SK-N-SH (cell line): ENCODE measurements around the gene STRBP. TPM values are rescaled to one million over a fixed set of nuclear protein-coding genes. Genes with fewer than 3 reads are reported as not detected.
A peak's percentile ranks its signal among the peaks of the same experiment; 100 is the strongest.

Experiments used
- CTCF ChIA-PET: fragments of 300-600, 350-600 bp; formaldehyde crosslinking; extraction: SDS; loops from one replicate; lab custom pipeline; 2021; lab: Yijun Ruan, JAX
- POLR2A ChIA-PET: fragments of 350-600 bp; sonication (Branson Sonifier 250); formaldehyde crosslinking; extraction: SDS; loops from one replicate; lab custom pipeline; 2020; ENCODE audit warnings: antibody characterized with exemption, inconsistent platforms; lab: Yijun Ruan, JAX
- DNase-seq: peaks from one replicate; pipeline ENCODE4 v3.0.0; 2012
- H2AFZ ChIP-seq: fragments of 200-600 bp; sonication (generic); 2 replicates; pipeline ENCODE4 v1.8.1; 2016; ENCODE audit warnings: antibody characterized with exemption, mild to moderate bottlenecking, low read depth
- H3F3A ChIP-seq: fragments of 200-600 bp; sonication (generic); replicated peaks from 2 replicates; pipeline ENCODE3; 2016; ENCODE audit warnings: antibody characterized with exemption, mild to moderate bottlenecking; ENCODE audit not compliant: insufficient read depth
- H3K27ac ChIP-seq, 2 experiments: fragments of 200-500 bp in 1 of 2; fragments of 200-600 bp in 1 of 2; sonication (Bioruptor generic) in 1 of 2; sonication (generic), shearing (Covaris generic) in 1 of 2; 2 replicates each; pipeline versions ENCODE4 v1.5.1 to v1.6.1; 2014 to 2016; ENCODE audit warnings: low read depth in 2 of 2, inconsistent platforms in 1 of 2, low read length in 1 of 2, mild to moderate bottlenecking in 1 of 2, mixed read lengths in 1 of 2
- H3K27me3 ChIP-seq: fragments of 200-600 bp; sonication (generic), shearing (Covaris generic); 2 replicates; pipeline ENCODE4 v1.6.1; 2016; ENCODE audit warnings: mixed run types; ENCODE audit not compliant: insufficient read depth
- H3K36me3 ChIP-seq, 2 experiments: fragments of 200-500 bp in 1 of 2; fragments of 200-600 bp in 1 of 2; sonication (Bioruptor generic) in 1 of 2; sonication (generic) in 1 of 2; replicated peaks in 1 of 2; 2 replicates each; pipeline versions ENCODE3 to v1.5.1; 2014 to 2016; ENCODE audit warnings: low read length in 1 of 2, mild to moderate bottlenecking in 1 of 2; ENCODE audit not compliant: insufficient read depth in 2 of 2, control insufficient read depth in 1 of 2
- H3K4me1 ChIP-seq, 2 experiments: fragments of 200-500 bp in 1 of 2; fragments of 200-600 bp in 1 of 2; sonication (Bioruptor generic) in 1 of 2; sonication (generic), shearing (Covaris generic) in 1 of 2; 2 replicates each; pipeline versions ENCODE4 v1.5.1 to v1.6.1; 2014 to 2016; ENCODE audit warnings: low read depth in 1 of 2, low read length in 1 of 2, mixed run types in 1 of 2; ENCODE audit not compliant: insufficient read depth in 2 of 2, control insufficient read depth in 1 of 2
- H3K4me2 ChIP-seq: fragments of 200-600 bp; sonication (generic), shearing (Covaris generic); 2 replicates; pipeline ENCODE4 v1.6.1; 2017; ENCODE audit warnings: mixed run types
- H3K4me3 ChIP-seq, 2 experiments: fragments of 200-500 bp in 1 of 2; fragments of 200-600 bp in 1 of 2; sonication (Bioruptor generic) in 1 of 2; sonication (generic), shearing (Covaris generic) in 1 of 2; 2 replicates each; pipeline versions ENCODE4 v1.5.1 to v1.8.1; 2014 to 2016; ENCODE audit warnings: low read depth in 2 of 2, inconsistent platforms in 1 of 2, low read length in 1 of 2, mild to moderate bottlenecking in 1 of 2, mixed read lengths in 1 of 2, moderate library complexity in 1 of 2
- H3K79me2 ChIP-seq: fragments of 200-600 bp; sonication (generic); 2 replicates; pipeline ENCODE4 v1.8.1; 2017; ENCODE audit warnings: mild to moderate bottlenecking; ENCODE audit not compliant: insufficient read depth
- H3K9ac ChIP-seq: fragments of 200-600 bp; sonication (generic); 2 replicates; pipeline ENCODE4 v1.6.1; 2017; ENCODE audit warnings: mixed run types
- H3K9me2 ChIP-seq: fragments of 200-600 bp; sonication (generic); 2 replicates; pipeline ENCODE4 v1.6.1; 2017; ENCODE audit warnings: mixed run types
- H3K9me3 ChIP-seq: fragments of 200-600 bp; sonication (generic); 2 replicates; pipeline ENCODE4 v1.6.1; 2017; ENCODE audit warnings: mixed run types, mild to moderate bottlenecking, moderate library complexity
- H4K20me1 ChIP-seq: fragments of 200-600 bp; sonication (generic); 2 replicates; pipeline ENCODE4 v1.6.1; 2017; ENCODE audit warnings: mild to moderate bottlenecking, mixed run types; ENCODE audit not compliant: insufficient read depth
- CHD2 ChIP-seq: fragments of 150-350 bp; IDR thresholded peaks from 2 replicates; pipeline ENCODE4 v1.6.1; 2018; ENCODE audit warnings: low read length; ENCODE audit not compliant: partially characterized antibody
- MEF2A ChIP-seq: IDR thresholded peaks from 2 replicates; pipeline ENCODE4 v1.4.0; 2012; ENCODE audit warnings: low read depth, borderline replicate concordance
- NRF1 ChIP-seq: IDR thresholded peaks from 2 replicates; pipeline ENCODE4 v1.6.1; 2012; ENCODE audit warnings: low read depth, mild to moderate bottlenecking, low read length
- TAF1 ChIP-seq: IDR thresholded peaks from 2 replicates; pipeline ENCODE4 v1.6.1; 2012; ENCODE audit warnings: low read depth, mild to moderate bottlenecking, low read length, moderate library complexity, borderline replicate concordance
- YY1 ChIP-seq: IDR thresholded peaks from 2 replicates; pipeline ENCODE4 v1.4.0; 2012; ENCODE audit warnings: low read depth, mild to moderate bottlenecking
- WGBS: methylation state at CpG from one replicate; pipeline ENCODE4 v1.1.6; 2017; ENCODE audit warnings: low lambda C conversion rate; 5-methylcytosine and 5-hydroxymethylcytosine counted together
- polyA plus RNA-seq, 3 experiments: library from polyadenylated mRNA; depleted of rRNA; stranded (reverse); fragments of >200 nt; gene quantifications; 2 replicates each; pipeline ENCODE4 v1.2.3, GENCODE V29; 2012
- TF ChIP-seq, protein P1 (sequence below): IDR thresholded peaks from 2 replicates; pipeline ENCODE4; 2012
- TF ChIP-seq, protein P2 (sequence below): IDR thresholded peaks from 2 replicates; pipeline ENCODE4 v1.6.1; 2012; ENCODE audit warnings: mild to moderate bottlenecking, low read depth, low read length, moderate library complexity
- TF ChIP-seq, protein P3 (sequence below): IDR thresholded peaks from 2 replicates; pipeline ENCODE4 v1.4.0; 2012; ENCODE audit warnings: low read depth
- TF ChIP-seq, protein P4 (sequence below): fragments of 200-600 bp; sonication (generic); IDR thresholded peaks from 2 replicates; pipeline ENCODE4 v1.6.1; 2017; ENCODE audit warnings: antibody characterized with exemption, mild to moderate bottlenecking, moderate library complexity
- TF ChIP-seq, protein P5 (sequence below): IDR thresholded peaks from 2 replicates; pipeline ENCODE4 v1.4.0; 2012; ENCODE audit warnings: low read depth, borderline replicate concordance

Gene STRBP
- polyA plus RNA-seq, 1 of the 3 experiments (the other 2 are of a cell fraction) = 5.9 TPM

DNA sequence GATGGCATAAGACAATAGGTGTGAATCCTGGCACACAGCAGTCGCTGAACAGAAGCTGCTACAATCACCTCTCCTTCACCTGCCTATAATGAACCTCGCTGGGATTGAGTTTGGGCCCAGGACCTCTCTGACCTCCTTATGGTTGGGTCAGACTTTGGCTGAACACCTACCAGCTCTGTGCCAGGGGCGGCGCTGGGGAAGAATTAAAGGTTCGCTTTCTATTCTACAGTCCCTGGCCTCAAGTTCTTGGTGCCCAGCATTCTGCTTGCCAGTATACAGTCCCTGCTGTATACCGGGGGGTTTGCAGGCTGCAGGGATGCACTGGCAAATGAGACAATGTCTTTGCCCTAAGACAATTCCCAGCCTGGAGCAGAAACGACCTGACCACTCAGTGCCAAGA lies 895 bp upstream of the STRBP start:
- Histone ChIP-seq H3K4me3 (peak overlapping the region; percentile 75 to 79; a peak in 3 of 4 replicates), H3F3A (no peaks in the 10 kb centered on the region), H4K20me1 (no peaks in the 10 kb centered on the region), H3K27ac (no peak overlapping the region), H3K9me2 (no peaks in the 10 kb centered on the region), H3K36me3 (no peaks in the 10 kb centered on the region), H3K9me3 (no peaks in the 10 kb centered on the region), H2AFZ (0 out of 2 replicates have a peak overlapping the region, but pooled peaks have one; percentile 82), H3K9ac (no peak overlapping the region), H3K79me2 (no peaks in the 10 kb centered on the region), H3K27me3 (no peaks in the 10 kb centered on the region), H3K4me1 (peaks cover 0 to 14% of the 10 kb centered on the region in 2 experiments; a peak in 1 of 4 replicates), H3K4me2 (peak overlapping the region; percentile 99)
- WGBS = 69% methylated on average over 5 of the region's 7 CpGs
- DNase-seq = no peak
- CTCF ChIA-PET = interaction anchor here (0.6 to 2.1 kb wide), 9 partner anchors 11 to 149 kb away, joined by 3 to 9 read pairs (median 3); partner anchors contain the start of gene CRB2
- POLR2A ChIA-PET = no interaction called here
- TF ChIP-seq, protein P1, sequence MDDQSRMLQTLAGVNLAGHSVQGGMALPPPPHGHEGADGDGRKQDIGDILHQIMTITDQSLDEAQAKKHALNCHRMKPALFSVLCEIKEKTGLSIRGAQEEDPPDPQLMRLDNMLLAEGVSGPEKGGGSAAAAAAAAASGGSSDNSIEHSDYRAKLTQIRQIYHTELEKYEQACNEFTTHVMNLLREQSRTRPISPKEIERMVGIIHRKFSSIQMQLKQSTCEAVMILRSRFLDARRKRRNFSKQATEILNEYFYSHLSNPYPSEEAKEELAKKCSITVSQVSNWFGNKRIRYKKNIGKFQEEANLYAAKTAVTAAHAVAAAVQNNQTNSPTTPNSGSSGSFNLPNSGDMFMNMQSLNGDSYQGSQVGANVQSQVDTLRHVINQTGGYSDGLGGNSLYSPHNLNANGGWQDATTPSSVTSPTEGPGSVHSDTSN = no peak
- TF ChIP-seq, protein P2, sequence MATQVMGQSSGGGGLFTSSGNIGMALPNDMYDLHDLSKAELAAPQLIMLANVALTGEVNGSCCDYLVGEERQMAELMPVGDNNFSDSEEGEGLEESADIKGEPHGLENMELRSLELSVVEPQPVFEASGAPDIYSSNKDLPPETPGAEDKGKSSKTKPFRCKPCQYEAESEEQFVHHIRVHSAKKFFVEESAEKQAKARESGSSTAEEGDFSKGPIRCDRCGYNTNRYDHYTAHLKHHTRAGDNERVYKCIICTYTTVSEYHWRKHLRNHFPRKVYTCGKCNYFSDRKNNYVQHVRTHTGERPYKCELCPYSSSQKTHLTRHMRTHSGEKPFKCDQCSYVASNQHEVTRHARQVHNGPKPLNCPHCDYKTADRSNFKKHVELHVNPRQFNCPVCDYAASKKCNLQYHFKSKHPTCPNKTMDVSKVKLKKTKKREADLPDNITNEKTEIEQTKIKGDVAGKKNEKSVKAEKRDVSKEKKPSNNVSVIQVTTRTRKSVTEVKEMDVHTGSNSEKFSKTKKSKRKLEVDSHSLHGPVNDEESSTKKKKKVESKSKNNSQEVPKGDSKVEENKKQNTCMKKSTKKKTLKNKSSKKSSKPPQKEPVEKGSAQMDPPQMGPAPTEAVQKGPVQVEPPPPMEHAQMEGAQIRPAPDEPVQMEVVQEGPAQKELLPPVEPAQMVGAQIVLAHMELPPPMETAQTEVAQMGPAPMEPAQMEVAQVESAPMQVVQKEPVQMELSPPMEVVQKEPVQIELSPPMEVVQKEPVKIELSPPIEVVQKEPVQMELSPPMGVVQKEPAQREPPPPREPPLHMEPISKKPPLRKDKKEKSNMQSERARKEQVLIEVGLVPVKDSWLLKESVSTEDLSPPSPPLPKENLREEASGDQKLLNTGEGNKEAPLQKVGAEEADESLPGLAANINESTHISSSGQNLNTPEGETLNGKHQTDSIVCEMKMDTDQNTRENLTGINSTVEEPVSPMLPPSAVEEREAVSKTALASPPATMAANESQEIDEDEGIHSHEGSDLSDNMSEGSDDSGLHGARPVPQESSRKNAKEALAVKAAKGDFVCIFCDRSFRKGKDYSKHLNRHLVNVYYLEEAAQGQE = no peak
- TF ChIP-seq, protein P3, sequence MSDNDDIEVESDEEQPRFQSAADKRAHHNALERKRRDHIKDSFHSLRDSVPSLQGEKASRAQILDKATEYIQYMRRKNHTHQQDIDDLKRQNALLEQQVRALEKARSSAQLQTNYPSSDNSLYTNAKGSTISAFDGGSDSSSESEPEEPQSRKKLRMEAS = no peak
- TF ChIP-seq, protein P4, sequence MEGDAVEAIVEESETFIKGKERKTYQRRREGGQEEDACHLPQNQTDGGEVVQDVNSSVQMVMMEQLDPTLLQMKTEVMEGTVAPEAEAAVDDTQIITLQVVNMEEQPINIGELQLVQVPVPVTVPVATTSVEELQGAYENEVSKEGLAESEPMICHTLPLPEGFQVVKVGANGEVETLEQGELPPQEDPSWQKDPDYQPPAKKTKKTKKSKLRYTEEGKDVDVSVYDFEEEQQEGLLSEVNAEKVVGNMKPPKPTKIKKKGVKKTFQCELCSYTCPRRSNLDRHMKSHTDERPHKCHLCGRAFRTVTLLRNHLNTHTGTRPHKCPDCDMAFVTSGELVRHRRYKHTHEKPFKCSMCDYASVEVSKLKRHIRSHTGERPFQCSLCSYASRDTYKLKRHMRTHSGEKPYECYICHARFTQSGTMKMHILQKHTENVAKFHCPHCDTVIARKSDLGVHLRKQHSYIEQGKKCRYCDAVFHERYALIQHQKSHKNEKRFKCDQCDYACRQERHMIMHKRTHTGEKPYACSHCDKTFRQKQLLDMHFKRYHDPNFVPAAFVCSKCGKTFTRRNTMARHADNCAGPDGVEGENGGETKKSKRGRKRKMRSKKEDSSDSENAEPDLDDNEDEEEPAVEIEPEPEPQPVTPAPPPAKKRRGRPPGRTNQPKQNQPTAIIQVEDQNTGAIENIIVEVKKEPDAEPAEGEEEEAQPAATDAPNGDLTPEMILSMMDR = no peak
- no peak for TF ChIP-seq TAF1
- no peak for TF ChIP-seq CHD2
- no peak for TF ChIP-seq MEF2A

DNA sequence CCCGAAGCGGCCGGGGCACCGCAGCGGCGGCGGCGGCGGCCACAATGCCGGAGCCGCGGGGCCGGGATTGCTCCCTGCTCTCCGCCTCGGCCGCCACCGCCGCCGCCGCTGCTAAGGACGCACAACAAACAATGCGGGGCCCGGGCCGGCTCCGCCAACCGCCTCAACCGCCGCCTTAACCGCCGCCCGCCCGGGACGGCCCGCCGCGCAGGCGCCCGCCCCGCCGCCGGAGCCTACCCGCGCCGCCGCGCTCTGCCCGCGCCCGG lies 254 bp downstream of the STRBP start:
- no peaks in the 10 kb centered on the region for H3K9me3 ChIP-seq
- no peaks in the 10 kb centered on the region for H4K20me1 ChIP-seq
- peak overlapping the region; percentile 67 to 75 for H3K4me3 ChIP-seq
- DNase-seq = no peak
- CTCF ChIA-PET = no interaction called here
- H3K27ac ChIP-seq = peak overlapping the region in 1 of 2 experiments; percentile 40; a peak in 1 of 4 replicates
- H3K9me2 ChIP-seq = no peaks in the 10 kb centered on the region
- peak overlapping the region; percentile 88 for H3K4me2 ChIP-seq
- TF ChIP-seq, protein P5, sequence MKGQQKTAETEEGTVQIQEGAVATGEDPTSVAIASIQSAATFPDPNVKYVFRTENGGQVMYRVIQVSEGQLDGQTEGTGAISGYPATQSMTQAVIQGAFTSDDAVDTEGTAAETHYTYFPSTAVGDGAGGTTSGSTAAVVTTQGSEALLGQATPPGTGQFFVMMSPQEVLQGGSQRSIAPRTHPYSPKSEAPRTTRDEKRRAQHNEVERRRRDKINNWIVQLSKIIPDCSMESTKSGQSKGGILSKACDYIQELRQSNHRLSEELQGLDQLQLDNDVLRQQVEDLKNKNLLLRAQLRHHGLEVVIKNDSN = no peak
- TF ChIP-seq NRF1 (peak; percentile 38), YY1 (no peak)
- no peak overlapping the region for H2AFZ ChIP-seq
- H3K9ac ChIP-seq = peak overlapping the region; percentile 66; the same call in 1 of the 2 replicates
- H3F3A ChIP-seq = no peaks in the 10 kb centered on the region
- POLR2A ChIA-PET = no interaction called here
- H3K4me1 ChIP-seq = peaks cover 0 to 14% of the 10 kb centered on the region in 2 experiments; a peak in 2 of 4 replicates
- H3K36me3 ChIP-seq = no peaks in the 10 kb centered on the region
- WGBS = no CpG with 5 or more reads among the region's 49 CpGs
- no peaks in the 10 kb centered on the region for H3K79me2 ChIP-seq
- no peaks in the 10 kb centered on the region for H3K27me3 ChIP-seq
